ENCODE data around the gene MCM5. TPM values are rescaled to one million over a fixed set of nuclear protein-coding genes. Genes with fewer than 3 reads are reported as not detected.
A peak's percentile ranks its signal among the peaks of the same experiment; 100 is the strongest.

The MCM5 gene
- total RNA-seq, 1 experiment from 2014 or later, result 274 TPM

GRCh38 chr22:35352214-35353111, 47.5 kb upstream of the MCM5 start:
- Histone ChIP-seq H4K91ac (ENCODE audit: insufficient read length, low read depth, low read length) (no peak overlapping the region), H3K4me1 (ENCODE audit: insufficient read depth, low read length) (no peaks in the 10 kb centered on the region; the same call in 1 of the 2 replicates), H2BK20ac (ENCODE audit: low read depth, low read length, poor library complexity, severe bottlenecking) (no peak overlapping the region), H3K27me3 (ENCODE audit: insufficient read depth, low read length) (no peaks in the 10 kb centered on the region), H2BK120ac (ENCODE audit: low read depth, low read length, poor library complexity, severe bottlenecking) (no peak overlapping the region), H2AFZ (ENCODE audit: low read length) (no peak overlapping the region), H4K8ac (replicated peaks; ENCODE audit: insufficient read length, low read depth, low read length) (no peak overlapping the region), H2BK12ac (ENCODE audit: insufficient read length, low read depth, low read length) (no peak overlapping the region), H4K20me1 (ENCODE audit: control insufficient read depth, insufficient read depth, insufficient read length) (no peaks in the 10 kb centered on the region), H3K79me1 (ENCODE audit: insufficient read depth, low read depth, low read length, poor library complexity, severe bottlenecking) (no peaks in the 10 kb centered on the region), H4K5ac (ENCODE audit: insufficient read length, low read depth, low read length) (no peak overlapping the region), H3K4ac (ENCODE audit: low read depth, low read length) (no peak overlapping the region), H3K27ac (ENCODE audit: insufficient read length, low read depth, low read length) (no peak overlapping the region), H2BK5ac (ENCODE audit: insufficient read length, low read length) (no peak overlapping the region), H3K79me2 (ENCODE audit: insufficient read depth, low read length) (no peaks in the 10 kb centered on the region), H3K23ac (ENCODE audit: insufficient read length, low read depth, low read length) (no peak overlapping the region), H3K4me2 (ENCODE audit: insufficient read depth, insufficient read length, low read length) (no peak overlapping the region), H3K23me2 (ENCODE audit: insufficient read length, low read depth, low read length, poor library complexity, severe bottlenecking) (peaks cover 7% of the 10 kb centered on the region), H3K14ac (ENCODE audit: insufficient read depth, low read length) (0 out of 2 replicates have a peak overlapping the region, but pooled peaks have one; percentile 26), H3K56ac (ENCODE audit: insufficient read length, low read depth, low read length) (no peak overlapping the region), H3T11ph (ENCODE audit: low read length) (no peak overlapping the region), H2BK15ac (ENCODE audit: low read depth, low read length) (no peak overlapping the region), H3K18ac (ENCODE audit: insufficient read length, low read depth, low read length) (peak overlapping the region; percentile 7), H3K9me3 (ENCODE audit: control insufficient read depth, low read depth, low read length) (no peaks in the 10 kb centered on the region), H2AK5ac (ENCODE audit: insufficient read length, low read length) (no peak overlapping the region), H3K9ac (ENCODE audit: extremely low read depth, insufficient read length, low read length) (no peak overlapping the region)
- Mint-ChIP-seq H3K36me3 (ENCODE audit: insufficient read depth in 1 of 3, low read depth in 3 of 3) (no peaks in the 10 kb centered on the region; a peak in 1 of 7 replicates), H3K27me3 (ENCODE audit: low read depth) (peaks cover 12% of the 10 kb centered on the region), H3K4me1 (peaks cover 18 to 33% of the 10 kb centered on the region in 2 experiments), H3K9me3 (no peaks in the 10 kb centered on the region), H3K27ac (no peak overlapping the region; a peak in 2 of 7 replicates), H3K4me3 (peak overlapping the region in 1 of 2 experiments; percentile 78; a peak in 2 of 5 replicates)
- TF ChIP-seq, protein P1, sequence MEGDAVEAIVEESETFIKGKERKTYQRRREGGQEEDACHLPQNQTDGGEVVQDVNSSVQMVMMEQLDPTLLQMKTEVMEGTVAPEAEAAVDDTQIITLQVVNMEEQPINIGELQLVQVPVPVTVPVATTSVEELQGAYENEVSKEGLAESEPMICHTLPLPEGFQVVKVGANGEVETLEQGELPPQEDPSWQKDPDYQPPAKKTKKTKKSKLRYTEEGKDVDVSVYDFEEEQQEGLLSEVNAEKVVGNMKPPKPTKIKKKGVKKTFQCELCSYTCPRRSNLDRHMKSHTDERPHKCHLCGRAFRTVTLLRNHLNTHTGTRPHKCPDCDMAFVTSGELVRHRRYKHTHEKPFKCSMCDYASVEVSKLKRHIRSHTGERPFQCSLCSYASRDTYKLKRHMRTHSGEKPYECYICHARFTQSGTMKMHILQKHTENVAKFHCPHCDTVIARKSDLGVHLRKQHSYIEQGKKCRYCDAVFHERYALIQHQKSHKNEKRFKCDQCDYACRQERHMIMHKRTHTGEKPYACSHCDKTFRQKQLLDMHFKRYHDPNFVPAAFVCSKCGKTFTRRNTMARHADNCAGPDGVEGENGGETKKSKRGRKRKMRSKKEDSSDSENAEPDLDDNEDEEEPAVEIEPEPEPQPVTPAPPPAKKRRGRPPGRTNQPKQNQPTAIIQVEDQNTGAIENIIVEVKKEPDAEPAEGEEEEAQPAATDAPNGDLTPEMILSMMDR (conservative IDR thresholded peaks at IDR 0.05), result peak; percentile 66
- DNase-seq, result peak; percentile 74
- no CpG with 5 or more reads among the region's 19 CpGs for WGBS (ENCODE audit: extremely low coverage, insufficient read length, low lambda C conversion rate)
